Naive thymus-derived CD4-positive, alpha-beta T cell (primary cell): ENCODE measurements around the gene OAF. TPM values are rescaled to one million over a fixed set of nuclear protein-coding genes. Genes with fewer than 3 reads are reported as not detected.

Experiments used
- ATAC-seq: fragments of 150-1000 bp; cut with Tn5 transposase; 2 replicates; pipeline ENCODE4 v1.10.0; 2021; ENCODE audit warnings: mild to moderate bottlenecking, moderate library complexity
- CTCF ChIA-PET: fragments of 350-600 bp; sonication (Branson Sonifier 250); formaldehyde crosslinking; loops from one replicate; lab custom pipeline; 2021; ENCODE audit warnings: antibody characterized with exemption; lab: Charles Lee
- POLR2A ChIA-PET: fragments of 350-600 bp; sonication (Branson Sonifier 250); formaldehyde crosslinking; loops from one replicate; lab custom pipeline; 2021; ENCODE audit warnings: antibody characterized with exemption, inconsistent platforms; lab: Charles Lee
- DNase-seq, 9 donors: peaks; one replicate each; pipeline versions ENCODE4 v3.0.0 to v3.0.0-alpha.2; 2020 to 2022; ENCODE audit warnings: mixed read lengths in 1 of 9
- H3K27ac ChIP-seq: one replicate; pipeline ENCODE4 v1.7.0; 2013; ENCODE audit warnings: mild to moderate bottlenecking, low read depth, low read length, moderate library complexity
- H3K27me3 ChIP-seq, 2 donors: one replicate each; pipeline ENCODE4 v1.7.0; 2013; ENCODE audit warnings: low read length in 2 of 2, mild to moderate bottlenecking in 2 of 2, moderate library complexity in 2 of 2; ENCODE audit not compliant: control insufficient read depth in 2 of 2, insufficient read depth in 2 of 2
- H3K36me3 ChIP-seq, 3 experiments: 1 replicate in 2 of 3; 2 replicates in 1 of 3; pipeline ENCODE4 v1.7.0; 2013; ENCODE audit warnings: low read length in 3 of 3, mild to moderate bottlenecking in 3 of 3, moderate library complexity in 1 of 3; ENCODE audit not compliant: insufficient read depth in 3 of 3, control insufficient read depth in 2 of 3
- H3K4me1 ChIP-seq, 2 donors: one replicate each; pipeline ENCODE4 v1.7.0; 2013; ENCODE audit warnings: low read length in 2 of 2, mild to moderate bottlenecking in 2 of 2, moderate library complexity in 1 of 2; ENCODE audit not compliant: control insufficient read depth in 2 of 2, insufficient read depth in 2 of 2
- H3K4me3 ChIP-seq: 2 replicates; pipeline ENCODE4 v1.7.0; 2013; ENCODE audit warnings: mild to moderate bottlenecking, low read length
- H3K9me3 ChIP-seq, 3 experiments: 1 replicate in 2 of 3; 2 replicates in 1 of 3; pipeline ENCODE4 v1.7.0; 2013; ENCODE audit warnings: low read length in 3 of 3; ENCODE audit not compliant: control insufficient read depth in 2 of 3
- H3K27ac Mint-ChIP-seq, 9 donors: one replicate each; pipeline ENCODE4 v1.8.0; 2020 to 2022; ENCODE audit warnings: mixed read lengths in 9 of 9, mild to moderate bottlenecking in 8 of 9, moderate library complexity in 5 of 9, inconsistent platforms in 2 of 9
- H3K27me3 Mint-ChIP-seq, 5 donors: one replicate each; pipeline ENCODE4 v1.8.0; 2021 to 2022; ENCODE audit warnings: mixed read lengths in 5 of 5, mild to moderate bottlenecking in 1 of 5
- H3K36me3 Mint-ChIP-seq, 5 donors: one replicate each; pipeline ENCODE4 v1.8.0; 2020 to 2022; ENCODE audit warnings: mixed read lengths in 5 of 5, mild to moderate bottlenecking in 3 of 5, inconsistent platforms in 1 of 5
- H3K4me1 Mint-ChIP-seq, 7 donors: one replicate each; pipeline ENCODE4 v1.8.0; 2020 to 2022; ENCODE audit warnings: mixed read lengths in 7 of 7, mild to moderate bottlenecking in 3 of 7, inconsistent platforms in 1 of 7
- H3K4me3 Mint-ChIP-seq, 10 donors: one replicate each; pipeline ENCODE4 v1.8.0; 2020 to 2022; ENCODE audit warnings: mild to moderate bottlenecking in 10 of 10, mixed read lengths in 10 of 10, moderate library complexity in 6 of 10, inconsistent platforms in 2 of 10
- H3K9me3 Mint-ChIP-seq, 11 donors: one replicate each; pipeline ENCODE4 v1.8.0; 2020 to 2022; ENCODE audit warnings: mixed read lengths in 11 of 11, mild to moderate bottlenecking in 4 of 11, inconsistent platforms in 1 of 11, moderate library complexity in 1 of 11
- intact Hi-C, 2 donors: fragments of 100-400 bp; cut with micrococcal nuclease; formaldehyde crosslinking; loops; one replicate each; pipeline ENCODE4 v1.15.1; 2023
- polyA plus RNA-seq, 2 donors: library from polyadenylated mRNA; unstranded; fragments of 300-500 nt; fragmentation: Illumina TruSeq; gene quantifications; one replicate each; pipeline ENCODE4 v1.2.3, GENCODE V29; 2021
- total RNA-seq, 6 experiments: library from RNA in 5 of 6; stranded (reverse) in 5 of 6; gene quantifications; 1 replicate in 5 of 6; 2 replicates in 1 of 6; pipeline ENCODE4 v1.2.3 and lab custom pipeline; 2021 to 2026

OAF gene
- total and polyA plus RNA-seq, 7 experiments from 2014 or later = 3.2 to 21.2 (median 4.6) TPM

DNA sequence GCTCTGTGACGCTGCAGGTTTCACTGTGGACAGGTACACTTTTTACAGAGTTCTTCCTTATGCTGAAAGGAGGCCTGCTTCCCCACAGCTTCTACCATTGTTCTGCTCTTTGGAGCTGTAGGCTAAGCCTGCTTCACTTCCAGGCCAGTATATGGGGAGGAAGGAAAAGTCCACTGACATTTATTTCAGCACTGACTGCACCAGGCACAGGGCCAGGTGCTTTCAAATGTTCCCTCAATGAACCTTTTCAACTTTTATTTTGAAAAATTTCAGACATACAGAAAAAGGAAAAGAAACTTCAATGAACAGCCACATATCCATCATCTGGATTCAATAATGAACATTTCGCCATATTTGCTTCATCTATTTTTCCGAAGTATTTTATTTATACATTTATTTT is 51.1 kb downstream of the OAF start:
- H3K27ac Mint-ChIP-seq = no peak overlapping the region
- H3K9me3 ChIP-seq = no peaks in the 10 kb centered on the region
- DNase-seq (no peak), ATAC-seq (no peak)
- peaks cover 32 to 79% (median 42%) of the 10 kb centered on the region in 5 donors for H3K27me3 Mint-ChIP-seq
- H3K36me3 ChIP-seq = no peaks in the 10 kb centered on the region
- CTCF ChIA-PET = interaction anchor here (0.8 kb wide), 1 partner anchor 13 kb away, joined by 4 read pairs; no protein-coding TSS in a partner anchor
- POLR2A ChIA-PET = no interaction called here
- H3K27me3 ChIP-seq = no peaks in the 10 kb centered on the region
- peaks cover 0 to 1% (median 0%) of the 10 kb centered on the region in 11 donors for H3K9me3 Mint-ChIP-seq
- H3K4me1 ChIP-seq = no peaks in the 10 kb centered on the region
- no peaks in the 10 kb centered on the region for H3K4me1 Mint-ChIP-seq
- no peak overlapping the region for H3K4me3 ChIP-seq
- H3K36me3 Mint-ChIP-seq = no peaks in the 10 kb centered on the region
- no peak overlapping the region for H3K4me3 Mint-ChIP-seq
- intact Hi-C loops = no loop called here
- H3K27ac ChIP-seq = no peak overlapping the region

GRCh38 chr11:120267319-120267718 is 56.5 kb downstream of the OAF start:
- Mint-ChIP-seq H3K27ac (no peak overlapping the region), H3K4me3 (no peak overlapping the region)

GRCh38 chr11:120268686-120269085 is 57.9 kb downstream of the OAF start:
- CTCF ChIA-PET = no interaction called here
- Mint-ChIP-seq H3K36me3 (no peaks in the 10 kb centered on the region), H3K9me3 (no peaks in the 10 kb centered on the region), H3K27me3 (peaks cover 22 to 57% (median 33%) of the 10 kb centered on the region in 5 donors), H3K4me1 (no peaks in the 10 kb centered on the region), H3K27ac (no peak overlapping the region), H3K4me3 (no peak overlapping the region)
- intact Hi-C loops = no loop called here
- Histone ChIP-seq H3K4me1 (no peaks in the 10 kb centered on the region), H3K27me3 (no peaks in the 10 kb centered on the region), H3K4me3 (no peak overlapping the region), H3K36me3 (no peaks in the 10 kb centered on the region), H3K9me3 (no peaks in the 10 kb centered on the region), H3K27ac (no peak overlapping the region)
- DNase-seq = no peak
- no peak for ATAC-seq
- POLR2A ChIA-PET = no interaction called here

More at GRCh38 chr11:120267319-120267718, 56.5 kb downstream of the OAF start:
- H3K36me3 Mint-ChIP-seq = no peaks in the 10 kb centered on the region
- DNase-seq (no peak), ATAC-seq (no peak)
- intact Hi-C loops = no loop called here
- H3K9me3 Mint-ChIP-seq = no peaks in the 10 kb centered on the region
- Histone ChIP-seq H3K36me3 (no peaks in the 10 kb centered on the region), H3K9me3 (no peaks in the 10 kb centered on the region), H3K4me3 (no peak overlapping the region), H3K27me3 (no peaks in the 10 kb centered on the region), H3K4me1 (no peaks in the 10 kb centered on the region), H3K27ac (no peak overlapping the region)
- POLR2A ChIA-PET = no interaction called here
- CTCF ChIA-PET = interaction anchor here (0.5 kb wide), 1 partner anchor 32 kb away, joined by 3 read pairs; no protein-coding TSS in a partner anchor
- H3K4me1 Mint-ChIP-seq = no peaks in the 10 kb centered on the region
- peaks cover 22 to 56% (median 38%) of the 10 kb centered on the region in 5 donors for H3K27me3 Mint-ChIP-seq

DNA sequence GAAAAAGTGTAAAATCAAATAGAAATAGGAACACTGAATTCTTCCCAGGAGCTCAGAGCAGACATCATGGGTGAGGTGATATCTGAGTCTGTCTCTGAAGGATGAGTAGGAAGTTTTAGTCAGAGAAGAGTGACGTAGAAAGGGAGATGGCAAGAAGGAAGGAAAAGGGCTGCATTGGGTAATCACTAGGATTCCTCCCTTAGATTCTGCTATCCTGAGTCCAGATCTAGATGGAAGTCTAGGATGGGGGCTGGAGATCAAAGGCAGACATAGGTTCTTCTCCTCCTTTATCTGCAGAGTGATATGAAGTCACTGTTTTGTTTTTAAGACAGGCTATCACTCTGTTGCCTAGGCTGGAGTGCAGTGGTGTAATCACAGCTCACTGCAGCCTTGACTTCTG is 59.6 kb downstream of the OAF start:
- Mint-ChIP-seq H3K4me3 (no peak overlapping the region), H3K36me3 (no peaks in the 10 kb centered on the region), H3K27ac (no peak overlapping the region), H3K4me1 (no peaks in the 10 kb centered on the region), H3K27me3 (peaks cover 22 to 58% (median 44%) of the 10 kb centered on the region in 5 donors), H3K9me3 (no peaks in the 10 kb centered on the region)
- Histone ChIP-seq H3K27me3 (no peaks in the 10 kb centered on the region), H3K9me3 (no peaks in the 10 kb centered on the region), H3K4me3 (no peak overlapping the region), H3K27ac (no peak overlapping the region), H3K36me3 (no peaks in the 10 kb centered on the region), H3K4me1 (no peaks in the 10 kb centered on the region)
- ChIA-PET POLR2A (no interaction called here), CTCF (no interaction called here)
- intact Hi-C loops = no loop called here
- ATAC-seq (no peak), DNase-seq (no peak)

GRCh38 chr11:120271672-120272071 is 60.8 kb downstream of the OAF start:
- H3K9me3 Mint-ChIP-seq = no peaks in the 10 kb centered on the region
- Histone ChIP-seq H3K4me1 (no peaks in the 10 kb centered on the region), H3K36me3 (no peaks in the 10 kb centered on the region), H3K9me3 (no peaks in the 10 kb centered on the region), H3K27me3 (no peaks in the 10 kb centered on the region), H3K4me3 (no peak overlapping the region), H3K27ac (no peak overlapping the region)
- H3K4me3 Mint-ChIP-seq = no peak overlapping the region
- no peak overlapping the region for H3K27ac Mint-ChIP-seq
- POLR2A ChIA-PET = no interaction called here
- CTCF ChIA-PET = no interaction called here
- intact Hi-C loops = no loop called here
- ATAC-seq = no peak
- no peaks in the 10 kb centered on the region for H3K36me3 Mint-ChIP-seq
- H3K4me1 Mint-ChIP-seq = no peaks in the 10 kb centered on the region
- no peak for DNase-seq
- peaks cover 11 to 49% (median 33%) of the 10 kb centered on the region in 5 donors for H3K27me3 Mint-ChIP-seq

GRCh38 chr11:120272303-120272702 is 61.5 kb downstream of the OAF start:
- no peak overlapping the region for H3K4me3 ChIP-seq
- Mint-ChIP-seq H3K4me3 (no peak overlapping the region), H3K4me1 (no peaks in the 10 kb centered on the region), H3K9me3 (no peaks in the 10 kb centered on the region), H3K27me3 (peaks cover 11 to 43% (median 26%) of the 10 kb centered on the region in 5 donors), H3K27ac (no peak overlapping the region), H3K36me3 (no peaks in the 10 kb centered on the region)
- ChIA-PET POLR2A (no interaction called here), CTCF (no interaction called here)
- intact Hi-C loops = no loop called here
- no peaks in the 10 kb centered on the region for H3K36me3 ChIP-seq
- H3K9me3 ChIP-seq = no peaks in the 10 kb centered on the region
- no peak for DNase-seq
- H3K27me3 ChIP-seq = no peaks in the 10 kb centered on the region
- no peak overlapping the region for H3K27ac ChIP-seq
- no peaks in the 10 kb centered on the region for H3K4me1 ChIP-seq
- no peak for ATAC-seq

DNA sequence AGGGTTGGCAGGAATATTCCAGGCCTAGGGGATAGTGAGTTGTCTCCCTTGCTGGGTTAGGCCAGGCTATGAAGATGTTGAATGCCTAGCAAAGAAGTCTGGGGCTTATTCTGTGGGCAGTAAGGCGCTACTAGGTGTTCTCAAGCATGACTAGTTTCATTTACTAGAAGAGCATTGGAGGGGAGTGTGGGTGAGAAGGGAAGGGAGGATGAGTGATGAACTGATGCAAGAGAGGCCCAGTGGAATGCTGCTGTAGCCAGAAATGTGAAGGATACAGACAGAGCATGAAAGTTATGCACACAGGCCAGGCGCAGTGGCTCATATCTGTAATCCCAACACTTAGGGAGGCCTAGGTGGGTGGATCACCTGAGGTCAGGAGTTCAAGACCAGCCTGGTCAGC is 62.6 kb downstream of the OAF start:
- POLR2A ChIA-PET = no interaction called here
- H3K27ac Mint-ChIP-seq = no peak overlapping the region
- ATAC-seq (no peak), DNase-seq (no peak)
- H3K4me1 Mint-ChIP-seq = no peaks in the 10 kb centered on the region
- CTCF ChIA-PET = no interaction called here
- Histone ChIP-seq H3K9me3 (no peaks in the 10 kb centered on the region), H3K27ac (no peak overlapping the region), H3K4me1 (no peaks in the 10 kb centered on the region), H3K4me3 (no peak overlapping the region), H3K27me3 (no peaks in the 10 kb centered on the region), H3K36me3 (no peaks in the 10 kb centered on the region)
- intact Hi-C loops = no loop called here
- H3K27me3 Mint-ChIP-seq = peaks cover 11 to 46% (median 22%) of the 10 kb centered on the region in 5 donors
- no peaks in the 10 kb centered on the region for H3K36me3 Mint-ChIP-seq
- no peaks in the 10 kb centered on the region for H3K9me3 Mint-ChIP-seq
- no peak overlapping the region for H3K4me3 Mint-ChIP-seq
